B cell (primary cell): ENCODE results near the gene AFF3. TPM values are rescaled to one million over a fixed set of nuclear protein-coding genes. Genes with fewer than 3 reads are reported as not detected.

Experiments
- ATAC-seq: fragments of 200-7000 bp; cut with Tn5 transposase; one replicate; pipeline ENCODE4 v1.10.0; 2021; ENCODE audit warnings: low read depth, mild to moderate bottlenecking, moderate number of reproducible peaks, moderate library complexity
- CTCF ChIA-PET: fragments of 350-600 bp; sonication (Branson Sonifier 250); formaldehyde crosslinking; loops from one replicate; lab custom pipeline; 2021; ENCODE audit warnings: antibody characterized with exemption, inconsistent platforms; lab: Charles Lee
- POLR2A ChIA-PET: fragments of 350-600 bp; sonication (Branson Sonifier 250); formaldehyde crosslinking; loops from one replicate; lab custom pipeline; 2021; ENCODE audit warnings: antibody characterized with exemption; lab: Charles Lee
- DNase-seq: peaks from one replicate; pipeline ENCODE4 v3.0.0; 2013
- H2AFZ ChIP-seq: 2 replicates; pipeline ENCODE4 v1.6.1; 2012; ENCODE audit warnings: mild to moderate bottlenecking, low read depth, low read length; ENCODE audit not compliant: insufficient read depth, poor library complexity, severe bottlenecking
- H3K27ac ChIP-seq, 2 donors: 1 replicate in 1 of 2; 2 replicates in 1 of 2; pipeline ENCODE4 v1.5.1; 2012 to 2013; ENCODE audit warnings: low read length in 2 of 2, mild to moderate bottlenecking in 2 of 2, moderate library complexity in 1 of 2
- H3K27me3 ChIP-seq, 4 experiments: fragments of 200-600 bp in 1 of 4; sonication (generic) in 1 of 4; replicated peaks in 1 of 4; 1 replicate in 2 of 4; 2 replicates in 2 of 4; pipeline versions ENCODE4 v1.6.1 to v1.7.0; 2013 to 2016; ENCODE audit warnings: low read length in 3 of 4, mild to moderate bottlenecking in 2 of 4, mixed read lengths in 1 of 4, moderate library complexity in 1 of 4; ENCODE audit not compliant: insufficient read depth in 4 of 4, control insufficient read depth in 3 of 4; ENCODE audit errors: control extremely low read depth in 1 of 4
- H3K36me3 ChIP-seq, 2 experiments: replicated peaks in 1 of 2; 1 replicate in 1 of 2; 2 replicates in 1 of 2; pipeline versions ENCODE4 v1.6.1 to v1.7.1; 2013; ENCODE audit warnings: low read length in 1 of 2; ENCODE audit not compliant: insufficient read depth in 2 of 2, control insufficient read depth in 1 of 2; ENCODE audit errors: control extremely low read depth in 1 of 2, extremely low read depth in 1 of 2
- H3K4me1 ChIP-seq, 2 donors: fragments of 200-600 bp in 1 of 2; sonication (generic) in 1 of 2; 1 replicate in 1 of 2; 2 replicates in 1 of 2; pipeline versions ENCODE4 v1.5.1 to v1.6.1; 2013 to 2017; ENCODE audit warnings: low read length in 2 of 2; ENCODE audit not compliant: control insufficient read depth in 2 of 2, insufficient read depth in 2 of 2
- H3K4me2 ChIP-seq: replicated peaks from 2 replicates; pipeline ENCODE3; 2012; ENCODE audit warnings: mild to moderate bottlenecking, low read depth, low read length; ENCODE audit not compliant: poor library complexity, severe bottlenecking
- H3K4me3 ChIP-seq, 5 experiments: fragments of 200-600 bp in 1 of 5; sonication (generic) in 1 of 5; 1 replicate in 3 of 5; 2 replicates in 2 of 5; pipeline versions ENCODE4 v1.5.1 to v1.7.0; 2011 to 2016; ENCODE audit warnings: low read length in 4 of 5, mild to moderate bottlenecking in 4 of 5, low read depth in 2 of 5, control low read depth in 1 of 5, moderate library complexity in 1 of 5; ENCODE audit not compliant: insufficient read depth in 1 of 5; ENCODE audit errors: control extremely low read depth in 1 of 5, extremely low read depth in 1 of 5
- H3K79me2 ChIP-seq: fragments of 200-600 bp; sonication (generic); one replicate; pipeline ENCODE4 v1.6.0; 2016; ENCODE audit warnings: low read length; ENCODE audit not compliant: control insufficient read depth, insufficient read depth
- H3K9ac ChIP-seq: fragments of 200-600 bp; sonication (generic); 2 replicates; pipeline ENCODE4 v1.6.1; 2017; ENCODE audit warnings: mild to moderate bottlenecking, low read length, moderate library complexity
- H3K9me3 ChIP-seq, 3 donors: one replicate each; pipeline versions ENCODE4 v1.6.1 to v1.7.1; 2013; ENCODE audit warnings: low read length in 2 of 3; ENCODE audit not compliant: control insufficient read depth in 2 of 3, insufficient read depth in 1 of 3; ENCODE audit errors: control extremely low read depth in 1 of 3
- H4K20me1 ChIP-seq: 2 replicates; pipeline ENCODE4 v1.6.0; 2012; ENCODE audit warnings: mild to moderate bottlenecking, low read length; ENCODE audit not compliant: insufficient read depth, control insufficient read depth, poor library complexity, severe bottlenecking
- H3K27ac Mint-ChIP-seq: one replicate; pipeline ENCODE4 v1.8.0; 2021; ENCODE audit warnings: mixed read lengths
- H3K27me3 Mint-ChIP-seq: one replicate; pipeline ENCODE4 v1.8.0; 2021; ENCODE audit warnings: mixed read lengths
- H3K4me1 Mint-ChIP-seq: one replicate; pipeline ENCODE4 v1.8.0; 2021; ENCODE audit warnings: mixed read lengths
- H3K4me3 Mint-ChIP-seq: one replicate; pipeline ENCODE4 v1.8.0; 2021; ENCODE audit warnings: mixed read lengths
- H3K9me3 Mint-ChIP-seq: one replicate; pipeline ENCODE4 v1.8.0; 2022; ENCODE audit warnings: mixed read lengths; ENCODE audit not compliant: insufficient read depth
- CTCF ChIP-seq: fragments of 200-600 bp; IDR thresholded peaks from one replicate; pipeline ENCODE4 v1.8.0; 2022; ENCODE audit warnings: antibody characterized with exemption, mild to moderate bottlenecking
- EZH2 ChIP-seq: IDR thresholded peaks from 2 replicates; pipeline ENCODE4 v1.6.1; 2012; ENCODE audit warnings: borderline replicate concordance, low read depth, mild to moderate bottlenecking, moderate library complexity, low read length; ENCODE audit not compliant: insufficient read depth, poor library complexity, severe bottlenecking
- WGBS: methylation state at CpG from one replicate; pipeline ENCODE4 v1.1.5; 2013; ENCODE audit warnings: missing lambda C conversion rate; ENCODE audit not compliant: insufficient coverage; 5-methylcytosine and 5-hydroxymethylcytosine counted together
- intact Hi-C: fragments of 100-400 bp; cut with micrococcal nuclease; formaldehyde crosslinking; loops from one replicate; pipeline ENCODE4 v1.10.0; 2022
- polyA plus RNA-seq: library from polyadenylated mRNA; depleted of rRNA; stranded (reverse); fragments of >200 nt; gene quantifications from 2 replicates; pipeline ENCODE4 v1.2.3, GENCODE V29; 2012
- total RNA-seq, 2 donors: library from RNA; stranded (reverse); fragments of 120-200 nt in 1 of 2; gene quantifications; 1 replicate in 1 of 2; 2 replicates in 1 of 2; pipeline versions ENCODE4 v1.2.3 to v1.2.4, GENCODE V29; 2013 to 2022

Gene AFF3
- total and polyA plus RNA-seq, 2 donors (not counting 1 experiment from before 2014, with no cell fraction given): 117 to 830 TPM

GRCh38 chr2:99602476-99602875, 539.9 kb downstream of the AFF3 start:
- peaks cover 15% of the 10 kb centered on the region for H3K79me2 ChIP-seq
- ChIA-PET POLR2A (no interaction called here), CTCF (no interaction called here)
- no peaks in the 10 kb centered on the region for H3K9me3 ChIP-seq
- H2AFZ ChIP-seq: no peak overlapping the region
- Mint-ChIP-seq H3K9me3 (no peaks in the 10 kb centered on the region), H3K4me3 (no peak overlapping the region), H3K27ac (no peak overlapping the region), H3K27me3 (no peaks in the 10 kb centered on the region), H3K4me1 (peaks cover 14% of the 10 kb centered on the region)
- TF ChIP-seq EZH2 (no peak), CTCF (no peak)
- H3K36me3 ChIP-seq: peaks cover 5 to 51% of the 10 kb centered on the region in 2 experiments
- no peaks in the 10 kb centered on the region for H3K4me1 ChIP-seq
- ATAC-seq: no peak
- H3K4me3 ChIP-seq: no peak overlapping the region
- H3K27me3 ChIP-seq: no peaks in the 10 kb centered on the region
- intact Hi-C loops: no loop called here
- H3K4me2 ChIP-seq: no peak overlapping the region
- 100% methylated on average over 1 of the region's 4 CpGs for WGBS
- H4K20me1 ChIP-seq: peaks cover 68% of the 10 kb centered on the region
- H3K27ac ChIP-seq: no peak overlapping the region
- DNase-seq: no peak
- no peak overlapping the region for H3K9ac ChIP-seq

- Histone ChIP-seq H3K4me2 (no peak overlapping the region), H3K79me2 (peaks cover 15% of the 10 kb centered on the region), H3K4me1 (no peaks in the 10 kb centered on the region), H3K36me3 (peaks cover 5 to 64% of the 10 kb centered on the region in 2 experiments), H3K27ac (no peak overlapping the region), H3K9ac (no peak overlapping the region), H3K27me3 (no peaks in the 10 kb centered on the region), H3K9me3 (no peaks in the 10 kb centered on the region), H2AFZ (no peak overlapping the region), H4K20me1 (peaks cover 76% of the 10 kb centered on the region), H3K4me3 (no peak overlapping the region)
- no peaks in the 10 kb centered on the region for H3K27me3 Mint-ChIP-seq
- intact Hi-C loops: no loop called here
- no peak overlapping the region for H3K4me3 Mint-ChIP-seq
- CTCF ChIA-PET: no interaction called here
- DNase-seq: no peak
- ATAC-seq: no peak
- WGBS: 97% methylated on average over 16 of the region's 20 CpGs
- TF ChIP-seq EZH2 (no peak), CTCF (no peak)
- H3K9me3 Mint-ChIP-seq: no peaks in the 10 kb centered on the region
- POLR2A ChIA-PET: no interaction called here
- no peak overlapping the region for H3K27ac Mint-ChIP-seq
- peaks cover 12% of the 10 kb centered on the region for H3K4me1 Mint-ChIP-seq
These were observed 541.3 kb downstream of the AFF3 start for GRCh38 chr2:99600981-99601651.
